K562 (cell line): ENCODE data around the gene CYP2E1. TPM values are rescaled to one million over a fixed set of nuclear protein-coding genes. Genes with fewer than 3 reads are reported as not detected.

Source experiments
- ATAC-seq: fragments of 200-7000 bp; cut with Tn5 transposase; 3 replicates; pipeline ENCODE4 v1.9.1; 2020; ENCODE audit warnings: moderate library complexity
- BruUV-seq: library from RNA; stranded (reverse); fragments of 400-500 nt; replicated peaks from 2 replicates; lab custom pipeline; 2021; lab: Mats Ljungman, UMichigan
- CTCF ChIA-PET: fragments of 300-600 bp; formaldehyde crosslinking; extraction: SDS; loops from one replicate; lab custom pipeline; 2021; ENCODE audit warnings: low intra/inter-chr PET ratio; lab: Yijun Ruan, JAX
- POLR2A ChIA-PET: fragments of 300-600, 350-650 bp; sonication (Branson Sonifier 250); formaldehyde crosslinking; extraction: SDS; loops from one replicate; lab custom pipeline; 2021; ENCODE audit warnings: antibody characterized with exemption, inconsistent platforms; lab: Yijun Ruan, JAX
- DNase-seq, 4 experiments: peaks; one replicate each; pipeline versions ENCODE4 v3.0.0 to v3.0.0-alpha.2; 2011 to 2018; ENCODE audit warnings: low spot score in 3 of 4, mixed read lengths in 3 of 4; ENCODE audit errors: extremely low read depth in 1 of 4
- FAIRE-seq: peaks from 2 replicates; lab custom pipeline; 2011; peaks lifted over from hg19 to GRCh38; lab: Jason Lieb, UNC
- H2AFZ ChIP-seq: 2 replicates; pipeline ENCODE4 v1.6.0; 2011; ENCODE audit warnings: low read depth, low read length, control low read depth, inconsistent platforms
- H3K27ac ChIP-seq: fragments of 200-600 bp; 3 replicates; pipeline ENCODE4 v1.8.0; 2011; ENCODE audit warnings: low read depth, mild to moderate bottlenecking, control low read depth, inconsistent platforms, low read length, moderate library complexity, mixed read lengths; ENCODE audit errors: extremely low read depth
- H3K27me3 ChIP-seq, 2 experiments: fragments of 300-600 bp in 1 of 2; 2 replicates in 1 of 2; 3 replicates in 1 of 2; pipeline versions ENCODE4 v1.6.0 to v1.8.0; 2011; ENCODE audit warnings: inconsistent platforms in 2 of 2, low read length in 2 of 2, mild to moderate bottlenecking in 1 of 2, mixed read lengths in 1 of 2, moderate library complexity in 1 of 2; ENCODE audit not compliant: control insufficient read depth in 2 of 2, insufficient read depth in 2 of 2
- H3K36me3 ChIP-seq: fragments of 300-600 bp; 3 replicates; pipeline ENCODE4 v1.8.0; 2011; ENCODE audit warnings: mild to moderate bottlenecking, low read length, inconsistent platforms; ENCODE audit not compliant: control insufficient read depth, insufficient read depth
- H3K4me1 ChIP-seq, 2 experiments: fragments of 200-600 bp in 1 of 2; replicated peaks in 1 of 2; 2 replicates in 1 of 2; 3 replicates in 1 of 2; pipeline versions ENCODE4 v1.5.1 to v1.8.0; 2011; ENCODE audit warnings: inconsistent platforms in 2 of 2, low read length in 2 of 2, mild to moderate bottlenecking in 1 of 2, mixed read lengths in 1 of 2, moderate library complexity in 1 of 2; ENCODE audit not compliant: control insufficient read depth in 2 of 2, insufficient read depth in 2 of 2
- H3K4me2 ChIP-seq: 2 replicates; pipeline ENCODE4 v1.6.1; 2011; ENCODE audit warnings: low read length, control low read depth, inconsistent platforms, mixed read lengths; ENCODE audit not compliant: insufficient read depth
- H3K4me3 ChIP-seq: fragments of 200-600 bp; sonication (generic), shearing (Covaris generic); 2 replicates; pipeline ENCODE4 v1.5.1; 2016; ENCODE audit warnings: control low read depth, inconsistent platforms
- H3K79me2 ChIP-seq: fragments of 200-600 bp; 3 replicates; pipeline ENCODE4 v1.8.0; 2011; ENCODE audit warnings: low read length, inconsistent platforms; ENCODE audit not compliant: control insufficient read depth, insufficient read depth
- H3K9ac ChIP-seq, 2 experiments: 2 replicates each; pipeline versions ENCODE4 v1.6.0 to v1.6.1; 2011; ENCODE audit warnings: low read depth in 2 of 2, low read length in 2 of 2, control low read depth in 1 of 2, inconsistent platforms in 1 of 2, mild to moderate bottlenecking in 1 of 2, mixed read lengths in 1 of 2; ENCODE audit not compliant: insufficient read depth in 1 of 2
- H3K9me1 ChIP-seq: one replicate; pipeline ENCODE4 v1.6.0; 2011; ENCODE audit warnings: inconsistent platforms, mild to moderate bottlenecking, low read length, moderate library complexity; ENCODE audit not compliant: control insufficient read depth, insufficient read depth
- H3K9me3 ChIP-seq: replicated peaks from 2 replicates; pipeline ENCODE4 v1.5.1; 2011; ENCODE audit warnings: low read depth, low read length, inconsistent platforms; ENCODE audit not compliant: control insufficient read depth, insufficient read depth
- H4K20me1 ChIP-seq: replicated peaks from 2 replicates; pipeline ENCODE4 v1.6.1; 2011; ENCODE audit warnings: low read length, inconsistent platforms, mixed read lengths; ENCODE audit not compliant: control insufficient read depth, insufficient read depth
- ATF6 ChIP-seq: sonication (generic); formaldehyde crosslinking; IDR thresholded peaks from 2 replicates; pipeline ENCODE4 v1.4.0; 2020; ENCODE audit warnings: mild to moderate bottlenecking, missing genetic modification reagents
- CCAR2 ChIP-seq: fragments of 200-400 bp; formaldehyde crosslinking; IDR thresholded peaks from 2 replicates; pipeline ENCODE4 v1.6.1; 2017; ENCODE audit warnings: mild to moderate bottlenecking, low read depth, low read length
- CEBPZ ChIP-seq: fragments of 150-350 bp; IDR thresholded peaks from 2 replicates; pipeline ENCODE4 v1.6.1; 2014; ENCODE audit warnings: low read depth, mild to moderate bottlenecking, low read length, borderline replicate concordance
- CHD4 ChIP-seq: fragments of 200-600 bp; sonication (generic); IDR thresholded peaks from 3 replicates; pipeline ENCODE4 v1.6.1; 2012; ENCODE audit warnings: low read depth, mild to moderate bottlenecking, mixed read lengths, low read length, inconsistent platforms; ENCODE audit not compliant: insufficient read depth, insufficient replicate concordance, poor library complexity, severe bottlenecking
- HDAC3 ChIP-seq: fragments of 450-650 bp; IDR thresholded peaks from 2 replicates; pipeline ENCODE4 v1.6.1; 2018; ENCODE audit warnings: borderline replicate concordance, mild to moderate bottlenecking, moderate library complexity; ENCODE audit not compliant: partially characterized antibody
- NCOA6 ChIP-seq: fragments of 450-650 bp; IDR thresholded peaks from 2 replicates; pipeline ENCODE4 v1.6.1; 2017; ENCODE audit warnings: mild to moderate bottlenecking
- POU5F1 ChIP-seq: fragments of 150-350 bp; IDR thresholded peaks from 2 replicates; pipeline ENCODE4 v1.6.1; 2014; ENCODE audit warnings: borderline replicate concordance, low read length, low read depth, mild to moderate bottlenecking; ENCODE audit not compliant: partially characterized antibody
- SETDB1 ChIP-seq: IDR thresholded peaks from one replicate; pipeline ENCODE4 v1.6.1; 2012; ENCODE audit warnings: low read length, control low read depth, inconsistent platforms
- STAT5B ChIP-seq: fragments of 250-450 bp; sonication (Bioruptor Pico); IDR thresholded peaks from 2 replicates; pipeline ENCODE4 v1.8.0; 2021; ENCODE audit warnings: mild to moderate bottlenecking, inconsistent platforms
- ZNF121 ChIP-seq: sonication (generic); formaldehyde crosslinking; conservative IDR thresholded peaks from 2 replicates; pipeline ENCODE4 v1.8.0; 2022; ENCODE audit warnings: missing genetic modification reagents
- ZNF274 ChIP-seq: IDR thresholded peaks from 2 replicates; pipeline ENCODE4 v1.6.1; 2011; ENCODE audit warnings: low read depth, mild to moderate bottlenecking, low read length, moderate library complexity, borderline replicate concordance
- WGBS: fragments of 100-300 bp; shearing (Covaris generic); methylation state at CpG from one replicate; pipeline ENCODE4 v1.1.6; 2016; ENCODE audit warnings: low coverage, mixed read lengths; ENCODE audit not compliant: insufficient coverage; ENCODE audit errors: missing lambda C conversion rate; 5-methylcytosine and 5-hydroxymethylcytosine counted together
- in situ Hi-C: fragments of 300-500 bp; cut with MboI; formaldehyde crosslinking; loops from 4 replicates; pipeline ENCODE4 v1.15.0; 2018; ENCODE audit warnings: inconsistent platforms, mixed read lengths
- intact Hi-C: fragments of 100-400 bp; cut with micrococcal nuclease; formaldehyde crosslinking; loops from 2 replicates; pipeline ENCODE4 v1.14.2; 2022
- polyA plus RNA-seq, 8 experiments: library from polyadenylated mRNA; depleted of rRNA in 4 of 8; stranded (reverse) in 5 of 8; unstranded in 3 of 8; fragments of >200 nt; fragmentation: Nextera tagmentation in 2 of 8; fragmentation: Illumina TruSeq in 1 of 8; extraction: Ambion mirVana in 2 of 8; extraction: Trizol in 1 of 8; gene quantifications; 2 replicates each; pipeline versions ENCODE4 v1.2.1 to v1.2.3, GENCODE V29; 2011 to 2014; ENCODE audit warnings: inconsistent platforms in 1 of 8, missing spikeins in 1 of 8
- total RNA-seq, 7 experiments: library from RNA; depleted of rRNA in 6 of 7; stranded (reverse); fragments of >200 nt in 6 of 7; fragmentation: Illumina TruSeq in 2 of 7; extraction: Trizol in 2 of 7; gene quantifications; 2 replicates each; pipeline versions ENCODE4 v1.2.1 to v1.2.3, GENCODE V29; 2011 to 2021; ENCODE audit warnings: low replicate concordance in 1 of 7

Gene CYP2E1
- total and polyA plus RNA-seq, 9 of the 15 experiments (the other 6 are each of a cell fraction or from before 2014, with no cell fraction given), result 0.07 to 1.6 (median 0.19) TPM; not detected in 2

- in situ Hi-C loops (no loop called here), intact Hi-C loops (no loop called here)
- POLR2A ChIA-PET, result no interaction called here
- no peaks in the 10 kb centered on the region for H3K79me2 ChIP-seq
- H4K20me1 ChIP-seq, result no peaks in the 10 kb centered on the region
- TF ChIP-seq CCAR2, result no peak
- TF ChIP-seq CHD4, result no peak
- TF ChIP-seq HDAC3, result no peak
- no peak for TF ChIP-seq POU5F1
- no peak for TF ChIP-seq ZNF121
- no peak for TF ChIP-seq STAT5B (CRISPR knock-in tag)
- no peaks in the 10 kb centered on the region for H3K9me1 ChIP-seq
- FAIRE-seq (no peak), DNase-seq (no peak), ATAC-seq (no peak)
- CTCF ChIA-PET, result no interaction called here
- H3K9ac ChIP-seq, result no peak overlapping the region
- H3K4me1 ChIP-seq, result peaks cover 0 to 5% of the 10 kb centered on the region in 2 experiments; a peak in 2 of 5 replicates
- H3K4me2 ChIP-seq, result no peak overlapping the region
- BruUV-seq, result no TSS peak
- H3K27me3 ChIP-seq, result peaks cover 20 to 45% of the 10 kb centered on the region in 2 experiments; a peak in 4 of 5 replicates
- no peak overlapping the region for H2AFZ ChIP-seq
- WGBS, result 0% methylated on average over 7 of the region's 7 CpGs
- no peak overlapping the region for H3K27ac ChIP-seq
- H3K4me3 ChIP-seq, result no peak overlapping the region
- no peaks in the 10 kb centered on the region for H3K36me3 ChIP-seq
- H3K9me3 ChIP-seq, result no peaks in the 10 kb centered on the region
Observed at GRCh38 chr10:133534417-133534816, 7.3 kb downstream of the CYP2E1 start.

GRCh38 chr10:133536198-133536597, 9.0 kb downstream of the CYP2E1 start:
- H3K36me3 ChIP-seq, result no peaks in the 10 kb centered on the region
- no TSS peak for BruUV-seq
- H3K27ac ChIP-seq, result no peak overlapping the region
- no peak overlapping the region for H3K9ac ChIP-seq
- H3K27me3 ChIP-seq, result peaks cover 8 to 27% of the 10 kb centered on the region in 2 experiments; a peak in 3 of 5 replicates
- H4K20me1 ChIP-seq, result no peaks in the 10 kb centered on the region
- no peaks in the 10 kb centered on the region for H3K9me1 ChIP-seq
- H3K4me1 ChIP-seq, result no peaks in the 10 kb centered on the region
- H2AFZ ChIP-seq, result no peak overlapping the region
- no peaks in the 10 kb centered on the region for H3K79me2 ChIP-seq
- ChIA-PET CTCF (no interaction called here), POLR2A (no interaction called here)
- in situ Hi-C loops (no loop called here), intact Hi-C loops (no loop called here)
- ATAC-seq (no peak), DNase-seq (no peak), FAIRE-seq (no peak)
- no peaks in the 10 kb centered on the region for H3K9me3 ChIP-seq
- 0% methylated on average over 3 of the region's 4 CpGs for WGBS
- no peak overlapping the region for H3K4me3 ChIP-seq
- no peak overlapping the region for H3K4me2 ChIP-seq
- no peak for TF ChIP-seq ATF6 (CRISPR knock-in tag)
- no peak for TF ChIP-seq SETDB1
- no peak for TF ChIP-seq ZNF274
- TF ChIP-seq NCOA6, result no peak
- TF ChIP-seq CEBPZ, result no peak
